ENCODE data around the gene PLEK2.

The PLEK2 gene

DNA sequence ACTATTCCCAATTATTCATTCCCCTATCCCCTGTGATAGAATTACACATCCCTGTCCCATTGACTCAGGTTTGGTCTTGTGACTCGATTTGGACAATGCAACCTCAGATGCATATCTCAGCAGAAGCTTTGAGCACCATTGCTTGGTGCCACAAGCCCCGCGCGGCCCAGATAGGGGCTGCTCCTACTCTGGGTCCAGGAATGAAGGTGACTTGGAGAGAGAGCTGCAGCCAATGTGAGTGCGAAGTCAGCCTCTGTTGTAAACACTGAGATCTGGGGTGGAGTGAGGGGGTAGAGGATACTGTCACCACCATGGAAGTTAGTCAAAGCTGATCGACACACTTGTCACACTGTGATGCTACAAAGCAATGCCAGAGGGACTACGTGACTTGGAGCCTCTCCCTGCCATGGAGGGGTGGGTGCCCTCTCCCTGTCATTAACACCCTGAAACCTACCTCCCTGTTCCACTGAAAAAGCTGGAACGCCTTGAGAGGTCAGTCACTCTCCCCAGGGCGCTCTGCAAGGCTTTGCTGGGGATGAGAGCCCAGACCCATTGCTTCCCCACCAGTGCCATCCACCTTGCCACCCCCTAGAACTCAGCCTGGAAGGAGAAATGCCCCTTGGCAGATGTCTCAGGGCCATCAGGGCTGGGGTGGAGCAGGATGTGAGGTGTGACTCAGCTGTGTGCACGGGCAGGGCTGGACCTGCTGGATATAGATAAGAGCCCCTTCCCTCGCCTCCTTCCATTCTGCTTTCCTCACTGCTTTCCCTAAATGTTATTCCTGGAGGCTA lies 6.6 kb upstream of the PLEK2 start:
- no peak overlapping the region for H3K4me2 ChIP-seq (ENCODE audit: low read length)
- no peak overlapping the region for H3K27ac ChIP-seq (ENCODE audit: low read depth, low read length, poor library complexity, severe bottlenecking)

DNA sequence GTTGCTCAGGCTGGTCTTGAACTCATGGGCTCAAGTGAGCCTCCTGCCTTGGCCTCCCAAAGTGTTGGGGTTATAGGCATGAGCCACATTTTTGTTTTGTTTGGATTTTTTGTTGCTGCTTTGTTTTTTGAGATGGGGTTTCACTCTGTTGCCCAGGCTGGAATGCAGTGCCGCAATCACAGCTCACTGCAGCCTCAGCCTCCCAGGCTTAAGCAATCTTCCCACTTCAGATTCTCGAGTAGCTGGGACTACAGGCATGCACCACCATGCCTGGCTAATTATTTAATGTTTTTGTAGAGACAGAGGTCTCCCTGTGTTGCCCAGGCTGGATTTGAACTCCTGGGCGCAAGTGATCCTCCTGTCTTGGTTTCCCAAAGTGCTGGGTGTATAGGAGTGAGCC lies 5.7 kb upstream of the PLEK2 start:
- H3K9me2 ChIP-seq (ENCODE audit: low read depth, low read length) = no peaks in the 10 kb centered on the region
- H3K9ac ChIP-seq (ENCODE audit: low read length) = no peak overlapping the region
- no peaks in the 10 kb centered on the region for H3F3A ChIP-seq (ENCODE audit: insufficient read depth, low read length)
- no peaks in the 10 kb centered on the region for H3K4me1 ChIP-seq (ENCODE audit: insufficient read depth, low read length, severe bottlenecking)
- no peaks in the 10 kb centered on the region for H3K9me3 ChIP-seq (ENCODE audit: low read length)
- no peak overlapping the region for H2AFZ ChIP-seq (ENCODE audit: low read length)
- no peak overlapping the region for H3K4me3 ChIP-seq (ENCODE audit: low read depth, low read length, poor library complexity, severe bottlenecking)
- no peaks in the 10 kb centered on the region for H4K20me1 ChIP-seq (ENCODE audit: insufficient read depth, low read length)
- no peak overlapping the region for H3K4me2 ChIP-seq (ENCODE audit: low read length)
- H3K27me3 ChIP-seq (ENCODE audit: insufficient read depth, low read length) = no peaks in the 10 kb centered on the region
- H3K79me2 ChIP-seq (ENCODE audit: insufficient read depth, low read length) = no peaks in the 10 kb centered on the region
- no peak overlapping the region for H3K27ac ChIP-seq (ENCODE audit: low read depth, low read length, poor library complexity, severe bottlenecking)
- H3K36me3 ChIP-seq (ENCODE audit: insufficient read depth, low read length) = no peaks in the 10 kb centered on the region
- no peak for TF ChIP-seq EZH2 (IDR thresholded peaks at IDR 0.05; ENCODE audit: borderline replicate concordance, low read length)
- TF ChIP-seq, protein P1, sequence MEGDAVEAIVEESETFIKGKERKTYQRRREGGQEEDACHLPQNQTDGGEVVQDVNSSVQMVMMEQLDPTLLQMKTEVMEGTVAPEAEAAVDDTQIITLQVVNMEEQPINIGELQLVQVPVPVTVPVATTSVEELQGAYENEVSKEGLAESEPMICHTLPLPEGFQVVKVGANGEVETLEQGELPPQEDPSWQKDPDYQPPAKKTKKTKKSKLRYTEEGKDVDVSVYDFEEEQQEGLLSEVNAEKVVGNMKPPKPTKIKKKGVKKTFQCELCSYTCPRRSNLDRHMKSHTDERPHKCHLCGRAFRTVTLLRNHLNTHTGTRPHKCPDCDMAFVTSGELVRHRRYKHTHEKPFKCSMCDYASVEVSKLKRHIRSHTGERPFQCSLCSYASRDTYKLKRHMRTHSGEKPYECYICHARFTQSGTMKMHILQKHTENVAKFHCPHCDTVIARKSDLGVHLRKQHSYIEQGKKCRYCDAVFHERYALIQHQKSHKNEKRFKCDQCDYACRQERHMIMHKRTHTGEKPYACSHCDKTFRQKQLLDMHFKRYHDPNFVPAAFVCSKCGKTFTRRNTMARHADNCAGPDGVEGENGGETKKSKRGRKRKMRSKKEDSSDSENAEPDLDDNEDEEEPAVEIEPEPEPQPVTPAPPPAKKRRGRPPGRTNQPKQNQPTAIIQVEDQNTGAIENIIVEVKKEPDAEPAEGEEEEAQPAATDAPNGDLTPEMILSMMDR (IDR thresholded peaks at IDR 0.05; ENCODE audit: low read length) = no peak

More for the DNA sequence above, 6.6 kb upstream of the PLEK2 start:
- Histone ChIP-seq H3K4me1 (ENCODE audit: insufficient read depth, low read length, severe bottlenecking) (no peaks in the 10 kb centered on the region), H3K9me3 (ENCODE audit: low read length) (no peaks in the 10 kb centered on the region), H3K4me3 (ENCODE audit: low read depth, low read length, poor library complexity, severe bottlenecking) (no peak overlapping the region), H3K36me3 (ENCODE audit: insufficient read depth, low read length) (no peaks in the 10 kb centered on the region), H3K79me2 (ENCODE audit: insufficient read depth, low read length) (no peaks in the 10 kb centered on the region), H3K9ac (ENCODE audit: low read length) (no peak overlapping the region), H4K20me1 (ENCODE audit: insufficient read depth, low read length) (no peaks in the 10 kb centered on the region), H3K27me3 (ENCODE audit: insufficient read depth, low read length) (no peaks in the 10 kb centered on the region), H3K9me2 (ENCODE audit: low read depth, low read length) (no peaks in the 10 kb centered on the region), H3F3A (ENCODE audit: insufficient read depth, low read length) (no peaks in the 10 kb centered on the region), H2AFZ (ENCODE audit: low read length) (no peak overlapping the region)
- TF ChIP-seq, protein P1 (IDR thresholded peaks at IDR 0.05; ENCODE audit: low read length) = no peak
- no peak for TF ChIP-seq EZH2 (IDR thresholded peaks at IDR 0.05; ENCODE audit: borderline replicate concordance, low read length)

GRCh38 chr14:67416810-67417209 lies 4.8 kb upstream of the PLEK2 start:
- no peak overlapping the region for H2AFZ ChIP-seq (ENCODE audit: low read length)
- no peaks in the 10 kb centered on the region for H3K9me2 ChIP-seq (ENCODE audit: low read depth, low read length)
- H3K27me3 ChIP-seq (ENCODE audit: insufficient read depth, low read length) = no peaks in the 10 kb centered on the region
- no peak overlapping the region for H3K4me2 ChIP-seq (ENCODE audit: low read length)
- H4K20me1 ChIP-seq (ENCODE audit: insufficient read depth, low read length) = no peaks in the 10 kb centered on the region
- H3K27ac ChIP-seq (ENCODE audit: low read depth, low read length, poor library complexity, severe bottlenecking) = no peak overlapping the region
- H3F3A ChIP-seq (ENCODE audit: insufficient read depth, low read length) = no peaks in the 10 kb centered on the region
- H3K9ac ChIP-seq (ENCODE audit: low read length) = no peak overlapping the region
- no peaks in the 10 kb centered on the region for H3K36me3 ChIP-seq (ENCODE audit: insufficient read depth, low read length)
- H3K79me2 ChIP-seq (ENCODE audit: insufficient read depth, low read length) = no peaks in the 10 kb centered on the region
- TF ChIP-seq, protein P1 (IDR thresholded peaks at IDR 0.05; ENCODE audit: low read length) = no peak
- no peak for TF ChIP-seq EZH2 (IDR thresholded peaks at IDR 0.05; ENCODE audit: borderline replicate concordance, low read length)
- no peaks in the 10 kb centered on the region for H3K9me3 ChIP-seq (ENCODE audit: low read length)
- H3K4me3 ChIP-seq (ENCODE audit: low read depth, low read length, poor library complexity, severe bottlenecking) = no peak overlapping the region
- H3K4me1 ChIP-seq (ENCODE audit: insufficient read depth, low read length, severe bottlenecking) = no peaks in the 10 kb centered on the region
